PC-3 (cell line): ENCODE measurements around the gene MEGF9. TPM values are rescaled to one million over a fixed set of nuclear protein-coding genes. Genes with fewer than 3 reads are reported as not detected.

Experiments
- ATAC-seq: fragments of 200-7000 bp; cut with Tn5 transposase; 2 replicates; pipeline ENCODE4 v1.9.1; 2020; ENCODE audit warnings: mild to moderate bottlenecking, moderate library complexity
- BruUV-seq: library from RNA; stranded (reverse); fragments of 400-500 nt; replicated peaks from 2 replicates; lab custom pipeline; 2021; lab: Mats Ljungman, UMichigan
- CTCF ChIA-PET: fragments of 300-600 bp; sonication (Branson Sonifier 250); formaldehyde crosslinking; loops from one replicate; lab custom pipeline; 2022; ENCODE audit warnings: antibody characterized with exemption; lab: Charles Lee
- POLR2A ChIA-PET: fragments of 300-600 bp; sonication (Branson Sonifier 250); formaldehyde crosslinking; loops from one replicate; lab custom pipeline; 2022; ENCODE audit warnings: antibody characterized with exemption; ENCODE audit not compliant: unreplicated experiment; lab: Charles Lee
- DNase-seq: peaks from one replicate; pipeline ENCODE4 v3.0.0-alpha.2; 2015
- H2AFZ ChIP-seq: fragments of 300-600 bp; sonication (generic); 2 replicates; pipeline ENCODE4 v1.6.0; 2016; ENCODE audit warnings: antibody characterized with exemption, low read length
- H3F3A ChIP-seq: fragments of 300-600 bp; sonication (generic); one replicate; pipeline ENCODE4 v1.6.0; 2017; ENCODE audit warnings: antibody characterized with exemption, low read length, control low read depth, mild to moderate bottlenecking; ENCODE audit not compliant: unreplicated experiment
- H3K27ac ChIP-seq: fragments of 300-600 bp; sonication (generic); 2 replicates; pipeline ENCODE4 v1.5.1; 2016; ENCODE audit warnings: mild to moderate bottlenecking, low read length
- H3K27me3 ChIP-seq: fragments of 300-600 bp; sonication (generic); 2 replicates; pipeline ENCODE4 v1.6.1; 2016; ENCODE audit warnings: low read length, mixed read lengths
- H3K36me3 ChIP-seq: fragments of 300-600 bp; sonication (generic); 2 replicates; pipeline ENCODE4 v1.6.1; 2016; ENCODE audit warnings: low read depth, mixed run types, low read length, mixed read lengths
- H3K4me1 ChIP-seq: fragments of 300-600 bp; sonication (generic); 2 replicates; pipeline ENCODE4 v1.5.1; 2016; ENCODE audit warnings: low read length; ENCODE audit not compliant: insufficient read depth
- H3K4me2 ChIP-seq: fragments of 300-600 bp; sonication (generic); 2 replicates; pipeline ENCODE4 v1.6.0; 2016; ENCODE audit warnings: low read length
- H3K4me3 ChIP-seq: fragments of 300-600 bp; sonication (generic); 2 replicates; pipeline ENCODE4 v1.5.1; 2016; ENCODE audit warnings: mild to moderate bottlenecking, low read length, mixed read lengths
- H3K79me2 ChIP-seq: fragments of 300-600 bp; sonication (generic); 2 replicates; pipeline ENCODE4 v1.6.1; 2017; ENCODE audit warnings: low read length, mixed read lengths
- H3K9ac ChIP-seq: fragments of 300-600 bp; sonication (generic); 2 replicates; pipeline ENCODE4 v1.6.0; 2016; ENCODE audit warnings: mild to moderate bottlenecking, low read length
- H3K9me2 ChIP-seq: fragments of 300-600 bp; sonication (generic); replicated peaks from 2 replicates; pipeline ENCODE4 v1.6.1; 2016; ENCODE audit warnings: mixed run types, low read length, mixed read lengths
- H3K9me3 ChIP-seq: fragments of 300-600 bp; sonication (generic); 2 replicates; pipeline ENCODE4 v1.6.1; 2016; ENCODE audit warnings: low read length, mixed read lengths
- H4K20me1 ChIP-seq: fragments of 300-600 bp; sonication (generic); 2 replicates; pipeline ENCODE4 v1.6.1; 2016; ENCODE audit warnings: low read length, mixed read lengths
- CTCF ChIP-seq: fragments of 300-600 bp; sonication (generic); conservative IDR thresholded peaks from 2 replicates; pipeline ENCODE4 v1.5.1; 2017; ENCODE audit warnings: antibody characterized with exemption, low read depth, mild to moderate bottlenecking, low read length
- EZH2 ChIP-seq: fragments of 300-600 bp; sonication (generic); IDR thresholded peaks from one replicate; pipeline ENCODE4 v1.6.1; 2017; ENCODE audit warnings: antibody characterized with exemption, mild to moderate bottlenecking, low read length; ENCODE audit not compliant: unreplicated experiment
- EZH2phosphoT487 ChIP-seq: fragments of 300-600 bp; sonication (generic); IDR thresholded peaks from 2 replicates; pipeline ENCODE4 v1.6.1; 2018; ENCODE audit warnings: mild to moderate bottlenecking, antibody characterized with exemption, low read length, borderline replicate concordance
- intact Hi-C: fragments of 100-400 bp; cut with micrococcal nuclease; formaldehyde crosslinking; loops from 2 replicates; pipeline ENCODE4 v1.9.0; 2023
- total RNA-seq: library from RNA; depleted of rRNA; stranded (reverse); fragments of >200 nt; gene quantifications from 2 replicates; pipeline ENCODE4 v1.2.3, GENCODE V29; 2014

The MEGF9 gene
- total RNA-seq, 1 experiment from 2014 or later = 2.6 TPM

DNA sequence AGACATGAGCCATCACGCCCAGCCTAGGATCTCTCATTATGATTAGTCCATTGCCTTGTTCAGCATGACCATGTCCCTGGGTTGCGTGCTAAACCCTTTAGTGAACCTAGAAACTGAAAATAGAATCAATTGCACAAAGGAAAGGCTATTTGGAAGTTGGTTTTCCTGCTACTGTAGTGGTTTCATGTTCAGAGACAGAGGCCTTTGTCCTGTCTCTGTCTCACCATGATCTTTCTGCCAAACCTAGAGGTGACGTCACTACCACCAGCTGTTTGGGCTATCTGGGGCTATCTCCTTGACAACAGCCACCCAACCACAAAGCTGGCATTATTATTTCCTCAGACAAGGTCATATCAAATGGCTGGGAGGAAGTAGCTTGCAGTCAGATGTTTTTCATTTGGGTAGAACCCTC lies 130.3 kb downstream of the MEGF9 start:
- Histone ChIP-seq H3K4me1 (peaks cover 3% of the 10 kb centered on the region; the same call in 1 of the 2 replicates), H2AFZ (no peak overlapping the region), H3K27me3 (no peaks in the 10 kb centered on the region), H3K9me2 (no peaks in the 10 kb centered on the region), H4K20me1 (no peaks in the 10 kb centered on the region), H3K79me2 (peaks cover 9% of the 10 kb centered on the region), H3K9ac (no peak overlapping the region), H3K36me3 (no peaks in the 10 kb centered on the region), H3K4me3 (no peak overlapping the region), H3F3A (no peaks in the 10 kb centered on the region), H3K9me3 (no peaks in the 10 kb centered on the region), H3K27ac (no peak overlapping the region), H3K4me2 (no peak overlapping the region)
- no peak for TF ChIP-seq EZH2
- no peak for TF ChIP-seq EZH2phosphoT487
- no peak for TF ChIP-seq CTCF
- DNase-seq = no peak
- CTCF ChIA-PET = no interaction called here
- POLR2A ChIA-PET = no interaction called here
- no TSS peak for BruUV-seq
- intact Hi-C loops = no loop called here
- ATAC-seq = no peak

GRCh38 chr9:120580051-120580896 lies 134.0 kb downstream of the MEGF9 start, which contains the start of gene CDK5RAP2:
TSS of gene CDK5RAP2 (minus strand) at chr9:120580167. CDS start at chr9:120579978, 189 bp downstream.
- CTCF ChIA-PET = no interaction called here
- H3K4me3 ChIP-seq = peak within 1 kb of the TSS; percentile 94

More at GRCh38 chr9:120580051-120580896, 134.0 kb downstream of the MEGF9 start, which contains the start of gene CDK5RAP2:
- Histone ChIP-seq H3K4me1 (peaks cover 7% of the 10 kb centered on the region; the same call in 1 of the 2 replicates), H3K36me3 (no peaks in the 10 kb centered on the region), H3K9me3 (no peaks in the 10 kb centered on the region), H3K79me2 (peaks cover 46% of the 10 kb centered on the region), H3K27ac (peak within 1 kb of the TSS; percentile 8; the same call in 1 of the 2 replicates), H2AFZ (peak within 1 kb of the TSS; percentile 93), H3K27me3 (no peaks in the 10 kb centered on the region), H3K9ac (peak within 1 kb of the TSS; percentile 86), H3K9me2 (no peaks in the 10 kb centered on the region), H3K4me2 (peak within 1 kb of the TSS; percentile 90), H4K20me1 (no peaks in the 10 kb centered on the region), H3F3A (no peaks in the 10 kb centered on the region)
- ATAC-seq (peak; percentile 97), DNase-seq (peak; percentile 96)
- TF ChIP-seq CTCF (no peak), EZH2phosphoT487 (no peak), EZH2 (no peak)
- intact Hi-C loops = no loop called here
- POLR2A ChIA-PET = interaction anchor here (0.7 kb wide), 1 partner anchor 22 kb away, joined by 7 read pairs; no protein-coding TSS in a partner anchor
- TSS peak; percentile 69 for BruUV-seq
